ENCODE results near the gene LEMD2.

DNA sequence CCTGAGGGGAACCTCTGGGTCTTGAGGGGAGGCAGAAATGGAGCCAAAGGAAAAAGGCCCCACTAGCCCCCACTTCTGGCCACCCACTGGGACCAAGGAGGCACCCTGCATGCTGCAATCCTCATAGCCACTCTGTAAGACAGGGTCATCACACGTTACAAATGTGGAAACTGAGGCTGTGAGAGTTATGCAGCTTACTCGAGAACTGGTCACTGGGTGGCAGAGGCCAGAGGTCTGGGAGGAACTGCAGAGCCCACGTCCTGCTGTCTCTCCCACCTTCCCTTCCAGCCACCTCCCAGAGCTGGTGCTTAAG is 18.1 kb downstream of the LEMD2 start:
- TF ChIP-seq CTCF (IDR thresholded peaks at IDR 0.05): no peak
- no peak for TF ChIP-seq POLR2A (IDR thresholded peaks at IDR 0.05)
- TF ChIP-seq POLR2AphosphoS5 (IDR thresholded peaks at IDR 0.05): no peak
